ENCODE measurements around the gene ZNF175. TPM values are rescaled to one million over a fixed set of nuclear protein-coding genes. Genes with fewer than 3 reads are reported as not detected.
A peak's percentile ranks its signal among the peaks of the same experiment; 100 is the strongest.

The ZNF175 gene
- total and polyA plus RNA-seq, 9 of the 15 experiments (the other 6 are each of a cell fraction or from before 2014, with no cell fraction given) = 3.7 to 37.9 (median 14.0) TPM

DNA sequence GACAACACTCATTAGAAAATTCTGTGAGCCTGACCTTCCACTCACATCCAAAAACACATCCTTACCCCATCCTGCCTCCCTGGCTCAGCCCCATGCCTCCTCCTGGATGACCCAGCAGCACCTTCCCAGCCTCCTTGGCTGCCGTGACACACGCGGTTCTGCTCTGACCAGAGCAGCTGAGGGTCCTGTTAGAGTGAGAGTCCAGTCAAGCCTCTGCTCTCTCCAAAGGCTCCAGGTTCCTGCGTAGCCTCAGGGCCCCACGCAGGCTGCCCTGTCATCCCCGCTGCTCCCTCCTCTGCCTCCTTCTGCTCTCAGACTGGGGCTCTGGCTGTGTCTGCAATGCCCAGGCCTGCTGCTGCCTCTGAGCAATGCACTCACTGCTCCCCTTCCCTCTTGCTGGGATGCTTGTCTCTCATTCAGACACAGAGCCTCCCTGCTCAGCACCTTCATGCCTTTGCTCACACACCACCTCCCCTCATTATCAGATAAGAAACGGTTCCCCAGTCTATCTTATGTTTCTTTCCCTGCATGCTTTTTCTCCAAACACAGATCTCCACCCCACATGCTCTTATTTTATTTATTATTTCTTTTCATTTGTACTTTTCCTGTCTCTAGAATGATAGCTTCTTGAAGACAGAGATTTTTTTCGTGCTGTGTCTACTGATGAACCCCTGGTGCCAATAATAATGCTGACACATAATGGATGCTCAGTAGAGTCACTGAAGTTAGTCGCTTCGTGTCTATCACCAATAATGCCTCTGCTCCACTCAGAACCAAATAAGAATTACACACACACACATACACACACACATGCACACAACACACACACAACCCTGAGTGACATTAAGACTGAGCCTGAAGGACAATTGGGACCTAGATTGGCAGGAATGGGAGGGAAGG is 29.4 kb upstream of the ZNF175 start (continued):
- TF ChIP-seq, protein P1, sequence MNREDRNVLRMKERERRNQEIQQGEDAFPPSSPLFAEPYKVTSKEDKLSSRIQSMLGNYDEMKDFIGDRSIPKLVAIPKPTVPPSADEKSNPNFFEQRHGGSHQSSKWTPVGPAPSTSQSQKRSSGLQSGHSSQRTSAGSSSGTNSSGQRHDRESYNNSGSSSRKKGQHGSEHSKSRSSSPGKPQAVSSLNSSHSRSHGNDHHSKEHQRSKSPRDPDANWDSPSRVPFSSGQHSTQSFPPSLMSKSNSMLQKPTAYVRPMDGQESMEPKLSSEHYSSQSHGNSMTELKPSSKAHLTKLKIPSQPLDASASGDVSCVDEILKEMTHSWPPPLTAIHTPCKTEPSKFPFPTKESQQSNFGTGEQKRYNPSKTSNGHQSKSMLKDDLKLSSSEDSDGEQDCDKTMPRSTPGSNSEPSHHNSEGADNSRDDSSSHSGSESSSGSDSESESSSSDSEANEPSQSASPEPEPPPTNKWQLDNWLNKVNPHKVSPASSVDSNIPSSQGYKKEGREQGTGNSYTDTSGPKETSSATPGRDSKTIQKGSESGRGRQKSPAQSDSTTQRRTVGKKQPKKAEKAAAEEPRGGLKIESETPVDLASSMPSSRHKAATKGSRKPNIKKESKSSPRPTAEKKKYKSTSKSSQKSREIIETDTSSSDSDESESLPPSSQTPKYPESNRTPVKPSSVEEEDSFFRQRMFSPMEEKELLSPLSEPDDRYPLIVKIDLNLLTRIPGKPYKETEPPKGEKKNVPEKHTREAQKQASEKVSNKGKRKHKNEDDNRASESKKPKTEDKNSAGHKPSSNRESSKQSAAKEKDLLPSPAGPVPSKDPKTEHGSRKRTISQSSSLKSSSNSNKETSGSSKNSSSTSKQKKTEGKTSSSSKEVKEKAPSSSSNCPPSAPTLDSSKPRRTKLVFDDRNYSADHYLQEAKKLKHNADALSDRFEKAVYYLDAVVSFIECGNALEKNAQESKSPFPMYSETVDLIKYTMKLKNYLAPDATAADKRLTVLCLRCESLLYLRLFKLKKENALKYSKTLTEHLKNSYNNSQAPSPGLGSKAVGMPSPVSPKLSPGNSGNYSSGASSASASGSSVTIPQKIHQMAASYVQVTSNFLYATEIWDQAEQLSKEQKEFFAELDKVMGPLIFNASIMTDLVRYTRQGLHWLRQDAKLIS (CRISPR knock-in tag; IDR thresholded peaks at IDR 0.05) = no peak
- TF ChIP-seq HMGXB4 (CRISPR knock-in tag; IDR thresholded peaks at IDR 0.05) = no peak
- TF ChIP-seq NBN (IDR thresholded peaks at IDR 0.05; ENCODE audit: low read depth) = no peak
- no peak for TF ChIP-seq ZNF146 (CRISPR knock-in tag; IDR thresholded peaks at IDR 0.05; ENCODE audit: unreplicated experiment)
- TF ChIP-seq CREB3 (tag; conservative IDR thresholded peaks at IDR 0.05; ENCODE audit: low read depth) = no peak; the same call in 1 of the 2 replicates
- no peak for TF ChIP-seq NCOA1 (IDR thresholded peaks at IDR 0.05; ENCODE audit: low read depth)
- peak; percentile 19; the same call in 1 of the 2 replicates for TF ChIP-seq ZNF583 (CRISPR knock-in tag; IDR thresholded peaks at IDR 0.05)
- no peak for TF ChIP-seq SNIP1 (IDR thresholded peaks at IDR 0.05; ENCODE audit: low read depth)
- TF ChIP-seq NKRF (IDR thresholded peaks at IDR 0.05; ENCODE audit: borderline replicate concordance) = no peak
- no peak for TF ChIP-seq ZNF57 (CRISPR knock-in tag; IDR thresholded peaks at IDR 0.05)
- TF ChIP-seq, protein P2, sequence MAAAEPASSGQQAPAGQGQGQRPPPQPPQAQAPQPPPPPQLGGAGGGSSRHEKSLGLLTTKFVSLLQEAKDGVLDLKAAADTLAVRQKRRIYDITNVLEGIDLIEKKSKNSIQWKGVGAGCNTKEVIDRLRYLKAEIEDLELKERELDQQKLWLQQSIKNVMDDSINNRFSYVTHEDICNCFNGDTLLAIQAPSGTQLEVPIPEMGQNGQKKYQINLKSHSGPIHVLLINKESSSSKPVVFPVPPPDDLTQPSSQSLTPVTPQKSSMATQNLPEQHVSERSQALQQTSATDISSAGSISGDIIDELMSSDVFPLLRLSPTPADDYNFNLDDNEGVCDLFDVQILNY (CRISPR knock-in tag; IDR thresholded peaks at IDR 0.05) = no peak
- TF ChIP-seq, protein P3, sequence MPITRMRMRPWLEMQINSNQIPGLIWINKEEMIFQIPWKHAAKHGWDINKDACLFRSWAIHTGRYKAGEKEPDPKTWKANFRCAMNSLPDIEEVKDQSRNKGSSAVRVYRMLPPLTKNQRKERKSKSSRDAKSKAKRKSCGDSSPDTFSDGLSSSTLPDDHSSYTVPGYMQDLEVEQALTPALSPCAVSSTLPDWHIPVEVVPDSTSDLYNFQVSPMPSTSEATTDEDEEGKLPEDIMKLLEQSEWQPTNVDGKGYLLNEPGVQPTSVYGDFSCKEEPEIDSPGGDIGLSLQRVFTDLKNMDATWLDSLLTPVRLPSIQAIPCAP (CRISPR knock-in tag; IDR thresholded peaks at IDR 0.05; ENCODE audit: borderline replicate concordance) = no peak
- TF ChIP-seq CEBPG (CRISPR knock-in tag; IDR thresholded peaks at IDR 0.05) = no peak
- no peak for TF ChIP-seq CEBPG (tag; conservative IDR thresholded peaks at IDR 0.05 in 1 of 2, IDR thresholded peaks at IDR 0.05 in 1 of 2)
- peak; percentile 23; the same call in 1 of the 2 replicates for TF ChIP-seq MAX (CRISPR knock-in tag; IDR thresholded peaks at IDR 0.05)

Measured in K562 (cell line).